Prostate gland (tissue), 2 donors: ENCODE measurements around the gene TESK2.
"Not testable (repeated sequence)": the region's sequence is repeated elsewhere in the genome, so short reads cannot be mapped to it uniquely, and the experiment has no call there.

Source experiments
- POLR2A ChIP-seq: fragments of 450-650 bp; IDR thresholded peaks from one replicate; pipeline ENCODE4 v1.6.1; 2016; ENCODE audit warnings: antibody characterized with exemption, mild to moderate bottlenecking
- TF ChIP-seq, protein P1 (sequence below), 4 experiments: fragments of 200-600 bp in 2 of 4; fragments of 450-650 bp in 2 of 4; sonication (generic) in 2 of 4; IDR thresholded peaks; 1 replicate in 3 of 4; 2 replicates in 1 of 4; pipeline ENCODE4 v1.5.1; 2016 to 2019; ENCODE audit warnings: antibody characterized with exemption in 4 of 4, mild to moderate bottlenecking in 2 of 4, moderate library complexity in 2 of 4

DNA sequence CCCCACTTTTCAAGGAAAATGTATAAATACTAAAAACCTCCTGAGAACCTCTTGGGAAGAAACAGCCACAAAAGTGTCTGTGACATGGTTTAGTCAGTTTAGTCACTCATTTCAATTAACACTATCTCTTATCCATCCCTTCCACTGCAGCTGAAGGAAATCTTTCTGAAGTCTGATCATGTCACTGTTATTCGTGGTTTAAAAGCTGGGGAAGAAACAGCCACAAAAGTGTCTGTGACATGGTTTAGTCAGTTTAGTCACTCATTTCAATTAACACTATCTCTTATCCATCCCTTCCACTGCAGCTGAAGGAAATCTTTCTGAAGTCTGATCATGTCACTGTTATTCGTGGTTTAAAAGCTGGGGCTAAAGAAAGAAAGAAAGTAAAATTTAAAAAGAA is 32.6 kb upstream of the TESK2 start:
- TF ChIP-seq, protein P1, sequence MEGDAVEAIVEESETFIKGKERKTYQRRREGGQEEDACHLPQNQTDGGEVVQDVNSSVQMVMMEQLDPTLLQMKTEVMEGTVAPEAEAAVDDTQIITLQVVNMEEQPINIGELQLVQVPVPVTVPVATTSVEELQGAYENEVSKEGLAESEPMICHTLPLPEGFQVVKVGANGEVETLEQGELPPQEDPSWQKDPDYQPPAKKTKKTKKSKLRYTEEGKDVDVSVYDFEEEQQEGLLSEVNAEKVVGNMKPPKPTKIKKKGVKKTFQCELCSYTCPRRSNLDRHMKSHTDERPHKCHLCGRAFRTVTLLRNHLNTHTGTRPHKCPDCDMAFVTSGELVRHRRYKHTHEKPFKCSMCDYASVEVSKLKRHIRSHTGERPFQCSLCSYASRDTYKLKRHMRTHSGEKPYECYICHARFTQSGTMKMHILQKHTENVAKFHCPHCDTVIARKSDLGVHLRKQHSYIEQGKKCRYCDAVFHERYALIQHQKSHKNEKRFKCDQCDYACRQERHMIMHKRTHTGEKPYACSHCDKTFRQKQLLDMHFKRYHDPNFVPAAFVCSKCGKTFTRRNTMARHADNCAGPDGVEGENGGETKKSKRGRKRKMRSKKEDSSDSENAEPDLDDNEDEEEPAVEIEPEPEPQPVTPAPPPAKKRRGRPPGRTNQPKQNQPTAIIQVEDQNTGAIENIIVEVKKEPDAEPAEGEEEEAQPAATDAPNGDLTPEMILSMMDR (IDR thresholded peaks at IDR 0.05): not testable (repeated sequence)
- not testable (repeated sequence) for TF ChIP-seq POLR2A
